ENCODE measurements around the gene TPCN2.

Gene TPCN2

GRCh38 chr11:69155302-69156234 lies 106.8 kb downstream of the TPCN2 start, which contains the start of gene SMIM38:
Gene SMIM38, plus strand, starts transcription at chr11:69155935. Its CDS starts 1,912 bp downstream, at chr11:69157847.
- no peak for DNase-seq

- no peak for DNase-seq
These were observed 107.5 kb downstream of the TPCN2 start for GRCh38 chr11:69156235-69156639.

- DNase-seq = no peak
These were observed 108.0 kb downstream of the TPCN2 start for GRCh38 chr11:69156673-69157155.

GRCh38 chr11:69157156-69157821 lies 108.6 kb downstream of the TPCN2 start:
- DNase-seq = no peak

GRCh38 chr11:69157822-69158231 lies 109.1 kb downstream of the TPCN2 start:
- no peak for DNase-seq

GRCh38 chr11:69158301-69159149 lies 109.8 kb downstream of the TPCN2 start:
- DNase-seq = no peak

- DNase-seq = no peak
These were observed 110.6 kb downstream of the TPCN2 start for GRCh38 chr11:69159150-69159852.

GRCh38 chr11:69160296-69161116 lies 111.8 kb downstream of the TPCN2 start:
- DNase-seq = no peak

- DNase-seq = no peak
These were observed 112.3 kb downstream of the TPCN2 start for GRCh38 chr11:69161117-69161407.

GRCh38 chr11:69162505-69162904 lies 113.8 kb downstream of the TPCN2 start:
- DNase-seq = no peak

GRCh38 chr11:69163842-69164241 lies 115.1 kb downstream of the TPCN2 start:
- DNase-seq = no peak

- DNase-seq = no peak
These were observed 116.1 kb downstream of the TPCN2 start for GRCh38 chr11:69164824-69165223.

GRCh38 chr11:69165775-69166174 lies 117.0 kb downstream of the TPCN2 start:
- DNase-seq = no peak

- no peak for DNase-seq
These were observed 117.7 kb downstream of the TPCN2 start for GRCh38 chr11:69166218-69167115.

- DNase-seq = no peak
These were observed 118.6 kb downstream of the TPCN2 start for GRCh38 chr11:69167130-69167915.

GRCh38 chr11:69167916-69168691 lies 119.4 kb downstream of the TPCN2 start:
- no peak for DNase-seq

GRCh38 chr11:69169479-69169878 lies 120.7 kb downstream of the TPCN2 start:
- DNase-seq = no peak

- no peak for DNase-seq
These were observed 122.0 kb downstream of the TPCN2 start for GRCh38 chr11:69170704-69171103.
